Small intestine (tissue), 7 donors: ENCODE results near the gene CCBE1. TPM values are rescaled to one million over a fixed set of nuclear protein-coding genes. Genes with fewer than 3 reads are reported as not detected.

Experiments
- DNase-seq, 2 donors: peaks; one replicate each; pipeline versions ENCODE4 v3.0.0 to v3.0.0-alpha.2; 2013
- FAIRE-seq: peaks from 2 replicates; lab custom pipeline; 2012; peaks lifted over from hg19 to GRCh38; lab: Jason Lieb, UNC
- H3K27ac ChIP-seq, 3 donors: one replicate each; pipeline ENCODE4 v1.5.1; 2013; ENCODE audit warnings: low read length in 2 of 3, mild to moderate bottlenecking in 2 of 3, control low read depth in 1 of 3, inconsistent platforms in 1 of 3, low read depth in 1 of 3, moderate library complexity in 1 of 3
- H3K27me3 ChIP-seq, 3 donors: one replicate each; pipeline ENCODE4 v1.6.1; 2013; ENCODE audit warnings: low read length in 3 of 3, inconsistent platforms in 1 of 3; ENCODE audit not compliant: control insufficient read depth in 3 of 3, insufficient read depth in 3 of 3
- H3K36me3 ChIP-seq, 3 donors: one replicate each; pipeline ENCODE4 v1.6.1; 2013; ENCODE audit warnings: low read length in 3 of 3, inconsistent platforms in 1 of 3, low read depth in 1 of 3, mild to moderate bottlenecking in 1 of 3, moderate library complexity in 1 of 3; ENCODE audit not compliant: control insufficient read depth in 3 of 3, insufficient read depth in 2 of 3
- H3K4me1 ChIP-seq, 3 donors: one replicate each; pipeline ENCODE4 v1.6.1; 2013; ENCODE audit warnings: low read length in 2 of 3, inconsistent platforms in 1 of 3, low read depth in 1 of 3, mild to moderate bottlenecking in 1 of 3, moderate library complexity in 1 of 3; ENCODE audit not compliant: control insufficient read depth in 3 of 3, insufficient read depth in 2 of 3
- H3K4me3 ChIP-seq, 3 donors: one replicate each; pipeline ENCODE4 v1.5.1; 2013; ENCODE audit warnings: low read length in 3 of 3, control low read depth in 1 of 3, inconsistent platforms in 1 of 3, low read depth in 1 of 3, mild to moderate bottlenecking in 1 of 3, moderate library complexity in 1 of 3
- H3K9me3 ChIP-seq, 2 donors: one replicate each; pipeline ENCODE4 v1.6.1; 2013; ENCODE audit warnings: low read depth in 1 of 2, low read length in 1 of 2; ENCODE audit not compliant: control insufficient read depth in 2 of 2, insufficient read depth in 1 of 2
- WGBS, 3 donors: extraction: QIAGEN DNeasy Blood & Tissue Kit; methylation state at CpG; one replicate each; pipeline ENCODE4 v1.1.7; 2013; 5-methylcytosine and 5-hydroxymethylcytosine counted together
- polyA plus RNA-seq, 4 donors: library from polyadenylated mRNA; stranded (reverse) in 3 of 4; unstranded in 1 of 4; fragments of 200-250 nt in 3 of 4; fragments of 120-200 nt in 1 of 4; gene quantifications; one replicate each; pipeline versions ENCODE4 v1.2.1 to v1.2.3, GENCODE V29; 2013
- donor health status: healthy with polysubstance abuse.
- donor health status: control.
- donor health status: control.
- donor health status: Bipolar disorder and iron deficiency.
- donor health status: healthy.

Gene CCBE1
- polyA plus RNA-seq, 4 donors: 0.27 to 1.3 (median 0.54) TPM; not detected in 1

DNA sequence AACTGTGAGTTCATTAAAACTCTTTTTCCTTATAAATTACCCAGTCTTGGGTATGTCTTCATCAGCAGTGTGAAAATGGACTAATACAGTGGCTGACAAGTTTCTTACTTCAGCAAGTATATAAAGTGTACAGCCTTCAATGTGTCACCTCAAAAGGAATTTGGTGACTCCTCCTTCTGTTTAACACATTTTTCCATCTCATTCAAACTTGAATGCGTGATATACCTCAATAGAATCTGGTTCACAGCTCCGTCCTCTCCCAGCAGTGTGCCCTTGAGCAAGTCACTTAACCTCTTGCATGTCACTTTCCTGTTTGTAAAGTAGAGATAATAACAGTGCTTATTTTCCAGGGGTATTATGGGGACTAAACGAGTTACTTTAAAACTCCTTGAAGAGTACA lies 159.6 kb downstream of the CCBE1 start:
- DNase-seq: no peak
- Histone ChIP-seq H3K27ac (no peak overlapping the region), H3K4me1 (no peaks in the 10 kb centered on the region), H3K9me3 (no peaks in the 10 kb centered on the region), H3K27me3 (peaks cover 0 to 4% (median 0%) of the 10 kb centered on the region in 3 donors), H3K4me3 (no peak overlapping the region), H3K36me3 (no peaks in the 10 kb centered on the region)
- 71 to 79% (median 75%) methylated on average over 3 of the region's 3 CpGs for WGBS, 3 donors
- FAIRE-seq: no peak

DNA sequence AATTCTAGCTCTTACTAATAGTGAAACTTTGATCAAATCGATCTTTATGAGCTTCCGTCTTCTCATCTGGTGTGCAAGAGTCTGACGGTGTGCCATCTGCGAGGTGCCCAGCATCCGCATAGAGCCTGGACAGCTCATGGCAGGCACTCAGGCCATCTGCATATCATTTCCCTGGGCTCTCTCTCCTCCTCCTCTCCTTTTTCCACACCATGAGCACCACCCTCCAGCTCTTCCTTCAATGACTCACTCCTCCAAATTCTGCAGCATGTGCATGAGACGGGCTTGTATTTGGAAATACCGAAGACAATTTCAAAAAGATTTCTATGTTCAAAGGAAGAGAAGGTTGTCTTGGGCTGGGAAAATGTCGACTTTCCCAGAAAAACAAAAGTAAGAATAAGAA lies 161.1 kb downstream of the CCBE1 start:
- Histone ChIP-seq H3K36me3 (no peaks in the 10 kb centered on the region), H3K4me3 (no peak overlapping the region), H3K27ac (no peak overlapping the region), H3K27me3 (peaks cover 0 to 7% (median 0%) of the 10 kb centered on the region in 3 donors), H3K4me1 (no peaks in the 10 kb centered on the region), H3K9me3 (no peaks in the 10 kb centered on the region)
- no peak for FAIRE-seq
- no peak for DNase-seq
- 77 to 86% (median 81%) methylated on average over 8 of the region's 8 CpGs for WGBS, 3 donors

- Histone ChIP-seq H3K27me3 (peaks cover 0 to 7% (median 0%) of the 10 kb centered on the region in 3 donors), H3K36me3 (no peaks in the 10 kb centered on the region), H3K27ac (no peak overlapping the region), H3K4me1 (no peaks in the 10 kb centered on the region), H3K9me3 (no peaks in the 10 kb centered on the region), H3K4me3 (no peak overlapping the region)
- DNase-seq (no peak), FAIRE-seq (no peak)
- WGBS, 3 donors: 60 to 65% (median 60%) methylated on average over 6 of the region's 6 CpGs
Measured at GRCh38 chr18:59535055-59535454, 162.2 kb downstream of the CCBE1 start.

DNA sequence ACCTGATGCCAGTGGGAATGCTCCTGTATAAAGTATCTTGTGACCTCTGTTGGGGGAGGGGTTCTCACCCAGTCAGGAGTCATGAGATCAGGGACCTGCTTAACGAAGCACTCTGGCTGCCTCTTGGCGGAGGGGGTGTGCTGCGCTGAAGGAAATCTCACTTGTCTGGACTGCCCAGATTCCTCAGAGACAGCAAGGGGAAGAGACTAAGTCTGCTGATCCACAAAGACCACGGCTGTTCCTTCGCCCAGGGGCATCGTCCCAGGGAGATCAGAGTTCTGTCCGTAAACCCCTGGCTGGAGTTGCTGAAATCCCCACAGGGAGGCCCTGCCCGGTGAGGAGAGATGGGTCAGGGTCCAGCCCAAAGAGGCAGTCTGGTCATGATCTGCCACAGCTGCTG lies 168.4 kb downstream of the CCBE1 start:
- peaks cover 0 to 3% of the 10 kb centered on the region in 2 donors for H3K9me3 ChIP-seq
- 81 to 84% (median 83%) methylated on average over 8 of the region's 8 CpGs for WGBS, 3 donors
- no peak overlapping the region for H3K4me3 ChIP-seq
- H3K27ac ChIP-seq: no peak overlapping the region
- H3K27me3 ChIP-seq: peaks cover 0 to 2% (median 0%) of the 10 kb centered on the region in 3 donors
- no peaks in the 10 kb centered on the region for H3K36me3 ChIP-seq
- FAIRE-seq: no peak
- no peaks in the 10 kb centered on the region for H3K4me1 ChIP-seq
- no peak for DNase-seq

- no peaks in the 10 kb centered on the region for H3K27me3 ChIP-seq
- FAIRE-seq: no peak
- peaks cover 0 to 10% (median 5%) of the 10 kb centered on the region in 3 donors for H3K4me1 ChIP-seq
- H3K27ac ChIP-seq: no peak overlapping the region
- WGBS, 3 donors: 66 to 80% (median 69%) methylated on average over 4 of the region's 4 CpGs
- H3K36me3 ChIP-seq: no peaks in the 10 kb centered on the region
- H3K9me3 ChIP-seq: no peaks in the 10 kb centered on the region
- no peak for DNase-seq
- no peak overlapping the region for H3K4me3 ChIP-seq
Measured at GRCh38 chr18:59520562-59521355, 176.5 kb downstream of the CCBE1 start.

DNA sequence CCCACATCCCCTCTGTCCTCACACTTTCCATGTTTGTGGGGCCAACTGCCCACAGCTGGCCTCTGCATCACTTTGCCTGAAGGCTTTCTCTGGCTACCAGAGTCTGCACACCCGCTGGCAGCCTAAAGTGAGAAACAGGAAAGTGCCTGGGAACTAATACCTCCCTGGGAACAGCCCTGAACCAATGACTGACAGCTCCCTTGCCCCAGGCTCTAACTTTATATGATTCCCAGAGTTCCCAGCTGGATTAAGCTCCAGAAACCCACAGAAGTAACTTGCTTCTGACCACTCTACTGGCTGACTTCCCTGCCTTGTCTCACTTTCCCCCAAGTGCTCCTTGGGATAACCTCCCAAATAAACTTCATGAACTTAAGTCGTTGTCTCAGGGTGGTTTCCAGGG lies 178.5 kb downstream of the CCBE1 start:
- H3K27ac ChIP-seq: no peak overlapping the region
- H3K4me1 ChIP-seq: peaks cover 0 to 10% (median 5%) of the 10 kb centered on the region in 3 donors
- no peak overlapping the region for H3K4me3 ChIP-seq
- WGBS, 3 donors: 50 to 68% (median 57%) methylated on average over 2 of the region's 2 CpGs
- DNase-seq (no peak), FAIRE-seq (no peak)
- H3K36me3 ChIP-seq: no peaks in the 10 kb centered on the region
- H3K9me3 ChIP-seq: no peaks in the 10 kb centered on the region
- peaks cover 0 to 9% (median 0%) of the 10 kb centered on the region in 3 donors for H3K27me3 ChIP-seq

DNA sequence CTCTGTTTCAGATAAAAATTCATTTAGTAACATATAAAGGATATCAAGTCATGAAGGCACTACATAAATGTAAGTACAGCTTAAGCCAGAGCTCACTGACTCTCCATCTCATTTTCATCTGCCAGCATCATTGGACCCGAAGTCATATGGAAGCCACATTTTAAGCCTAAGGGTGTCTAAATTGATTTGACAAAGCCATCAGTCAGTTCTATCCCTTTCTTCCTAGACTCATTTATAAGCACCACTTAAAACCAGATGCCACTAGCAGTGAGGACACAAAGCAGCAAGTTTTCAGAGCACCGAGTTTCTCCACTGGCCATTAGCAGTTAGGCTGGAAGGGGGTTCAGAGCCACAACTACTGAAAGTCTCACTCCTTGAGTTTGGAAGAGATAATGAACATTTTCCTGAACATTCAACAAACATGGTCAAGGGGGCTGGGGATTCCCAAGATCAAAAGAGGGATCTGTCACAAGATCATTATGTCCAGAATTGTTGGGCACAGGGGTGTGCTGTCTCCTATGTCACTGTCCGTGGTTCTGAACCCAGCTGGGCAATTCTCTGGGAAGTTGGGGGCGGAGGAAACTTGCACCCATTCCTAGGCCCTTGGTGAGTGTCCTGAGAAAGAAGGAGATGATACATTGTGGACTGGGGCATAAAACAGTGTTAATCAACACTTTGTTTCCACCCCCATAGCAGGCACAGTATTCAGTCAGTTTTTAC lies 179.6 kb downstream of the CCBE1 start:
- H3K27ac ChIP-seq: no peak overlapping the region
- FAIRE-seq: no peak
- peak in 1 of 2 donors; percentile 13 for DNase-seq
- WGBS, 3 donors: 64 to 71% (median 70%) methylated on average over 4 of the region's 4 CpGs
- peaks cover 0 to 10% (median 5%) of the 10 kb centered on the region in 3 donors for H3K4me1 ChIP-seq
- no peaks in the 10 kb centered on the region for H3K36me3 ChIP-seq
- H3K4me3 ChIP-seq: no peak overlapping the region
- H3K9me3 ChIP-seq: no peaks in the 10 kb centered on the region
- H3K27me3 ChIP-seq: peaks cover 0 to 15% (median 0%) of the 10 kb centered on the region in 3 donors

GRCh38 chr18:59516356-59517155 lies 180.7 kb downstream of the CCBE1 start:
- H3K27ac ChIP-seq: peak overlapping the region in 1 of 3 donors; percentile 47
- no peak for FAIRE-seq

More at GRCh38 chr18:59516356-59517155, 180.7 kb downstream of the CCBE1 start:
- peak; percentile 52 to 75 for DNase-seq
- peaks cover 0 to 20% (median 0%) of the 10 kb centered on the region in 3 donors for H3K27me3 ChIP-seq
- WGBS, 3 donors: 2 to 10% (median 6%) methylated on average over 6 of the region's 6 CpGs
- H3K36me3 ChIP-seq: no peaks in the 10 kb centered on the region
- no peak overlapping the region for H3K4me3 ChIP-seq
- peaks cover 0 to 10% (median 5%) of the 10 kb centered on the region in 3 donors for H3K4me1 ChIP-seq
- no peaks in the 10 kb centered on the region for H3K9me3 ChIP-seq
